ENCODE measurements around the gene MLLT1.

The MLLT1 gene

GRCh38 chr19:6227936-6228325 is 51.8 kb downstream of the MLLT1 start:
- Histone ChIP-seq H3K4me3 (ENCODE audit: insufficient read depth, low read length, poor library complexity, severe bottlenecking) (no peak overlapping the region), H3K4me2 (ENCODE audit: low read depth, low read length, poor library complexity, severe bottlenecking) (no peak overlapping the region), H3K36me3 (ENCODE audit: low read length) (no peaks in the 10 kb centered on the region)

DNA sequence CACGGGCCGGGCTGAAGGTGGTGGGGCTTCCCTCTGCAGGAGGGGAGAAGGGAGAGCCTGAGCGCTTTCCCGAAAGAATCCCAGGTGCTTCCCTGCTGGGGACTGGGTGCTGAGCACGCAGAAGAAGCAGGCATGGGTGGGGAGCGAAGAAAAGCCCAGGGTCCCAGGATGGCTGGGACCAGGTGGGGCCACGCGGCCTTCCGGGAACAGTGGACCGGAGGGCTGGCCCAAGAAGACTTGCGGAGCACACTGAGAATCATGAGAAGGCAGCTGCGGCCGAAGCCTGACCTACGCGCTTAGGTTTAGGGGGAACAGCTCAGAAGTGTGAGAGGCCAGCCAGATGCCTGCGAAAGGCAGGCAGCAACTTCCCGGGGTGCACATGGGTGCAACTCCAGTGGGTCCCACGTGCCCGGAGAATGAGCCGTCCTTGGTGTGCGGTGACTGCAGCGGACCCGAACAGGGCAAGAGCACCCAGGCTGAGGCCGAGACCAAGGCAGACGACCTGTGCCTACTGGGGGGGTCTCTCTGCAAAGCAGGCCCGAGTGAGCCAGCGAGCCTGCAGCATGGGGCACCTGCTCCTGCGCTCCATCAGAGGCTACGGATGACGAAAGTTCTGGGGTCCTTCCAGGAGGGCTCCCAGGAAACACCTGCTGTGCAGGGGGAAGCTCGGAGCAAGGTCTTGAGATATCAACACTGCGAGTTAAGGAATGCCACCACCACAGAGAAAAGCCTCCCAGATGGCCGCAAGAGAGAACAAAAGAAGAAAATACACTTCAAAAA is 52.4 kb downstream of the MLLT1 start:
- H3K4me2 ChIP-seq (ENCODE audit: low read depth, low read length, poor library complexity, severe bottlenecking): no peak overlapping the region

More at GRCh38 chr19:6227936-6228325, 51.8 kb downstream of the MLLT1 start:
- H3K79me2 ChIP-seq (ENCODE audit: insufficient read depth, low read length): peaks cover 21% of the 10 kb centered on the region
- no peak overlapping the region for H3K9ac ChIP-seq (ENCODE audit: low read length)
- no peak overlapping the region for H2AFZ ChIP-seq (ENCODE audit: low read depth, low read length, severe bottlenecking)
- H3K9me2 ChIP-seq (replicated peaks; ENCODE audit: insufficient read depth, low read length): no peaks in the 10 kb centered on the region
- no peaks in the 10 kb centered on the region for H3K27me3 ChIP-seq (ENCODE audit: low read length)
- no peak overlapping the region for H3K27ac ChIP-seq (ENCODE audit: low read depth, low read length)
- H3K9me3 ChIP-seq (ENCODE audit: insufficient read depth, low read length): no peaks in the 10 kb centered on the region
- H4K20me1 ChIP-seq (ENCODE audit: low read depth, low read length): no peaks in the 10 kb centered on the region
- H3F3A ChIP-seq (ENCODE audit: insufficient read depth): no peaks in the 10 kb centered on the region
- TF ChIP-seq CTCF (IDR thresholded peaks at IDR 0.05; ENCODE audit: insufficient read depth, low read length, poor library complexity, severe bottlenecking) (no peak), EZH2phosphoT487 (conservative IDR thresholded peaks at IDR 0.05; ENCODE audit: low read length) (no peak)

DNA sequence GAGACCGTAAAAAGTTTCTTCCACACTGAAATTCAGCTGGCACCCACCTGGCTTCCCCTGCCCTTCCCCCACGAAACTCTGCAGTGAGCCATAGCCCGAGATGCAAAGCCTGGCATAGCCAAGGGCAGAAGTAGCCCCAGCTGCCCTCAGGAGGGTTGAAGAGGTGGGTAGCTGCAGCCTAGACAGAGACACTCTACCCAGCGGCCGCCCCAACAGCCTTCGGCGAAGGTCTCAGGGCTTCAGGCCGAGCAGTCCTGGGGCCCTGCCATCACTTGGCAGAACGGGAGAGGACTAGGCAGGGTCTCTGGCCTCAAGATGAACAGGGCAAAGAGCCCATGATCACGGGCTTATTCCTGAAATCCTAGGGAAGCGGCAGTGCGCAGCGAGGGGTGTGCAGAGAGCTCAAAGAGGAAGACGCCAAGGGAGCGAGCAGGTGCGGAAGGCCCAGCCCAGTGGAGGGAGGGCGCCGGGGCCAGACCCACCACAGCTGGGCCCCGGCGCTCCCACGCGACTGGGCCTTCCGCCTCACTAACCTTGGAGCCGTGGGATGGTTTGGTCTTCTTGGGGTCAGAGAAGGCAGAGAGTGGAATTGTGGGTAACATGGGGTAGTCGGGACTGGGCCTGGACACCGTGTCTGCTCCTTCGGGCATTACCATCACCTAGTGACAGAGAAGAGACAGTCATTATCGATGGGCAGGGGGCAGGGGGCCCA is 53.2 kb downstream of the MLLT1 start:
- H3K9me2 ChIP-seq (replicated peaks; ENCODE audit: insufficient read depth, low read length): no peaks in the 10 kb centered on the region

More for the DNA sequence above, 52.4 kb downstream of the MLLT1 start:
- H3K9me3 ChIP-seq (ENCODE audit: insufficient read depth, low read length): no peaks in the 10 kb centered on the region
- no peaks in the 10 kb centered on the region for H3K9me2 ChIP-seq (replicated peaks; ENCODE audit: insufficient read depth, low read length)
- H3K4me3 ChIP-seq (ENCODE audit: insufficient read depth, low read length, poor library complexity, severe bottlenecking): no peak overlapping the region
- H2AFZ ChIP-seq (ENCODE audit: low read depth, low read length, severe bottlenecking): no peak overlapping the region
- no peaks in the 10 kb centered on the region for H3F3A ChIP-seq (ENCODE audit: insufficient read depth)
- H4K20me1 ChIP-seq (ENCODE audit: low read depth, low read length): no peaks in the 10 kb centered on the region
- TF ChIP-seq EZH2phosphoT487 (conservative IDR thresholded peaks at IDR 0.05; ENCODE audit: low read length) (no peak), CTCF (IDR thresholded peaks at IDR 0.05; ENCODE audit: insufficient read depth, low read length, poor library complexity, severe bottlenecking) (no peak)
- H3K36me3 ChIP-seq (ENCODE audit: low read length): no peaks in the 10 kb centered on the region
- H3K27ac ChIP-seq (ENCODE audit: low read depth, low read length): no peak overlapping the region
- no peak overlapping the region for H3K9ac ChIP-seq (ENCODE audit: low read length)
- H3K79me2 ChIP-seq (ENCODE audit: insufficient read depth, low read length): peaks cover 17% of the 10 kb centered on the region
- H3K27me3 ChIP-seq (ENCODE audit: low read length): no peaks in the 10 kb centered on the region

More for the DNA sequence above, 53.2 kb downstream of the MLLT1 start:
- Histone ChIP-seq H2AFZ (ENCODE audit: low read depth, low read length, severe bottlenecking) (no peak overlapping the region), H3F3A (ENCODE audit: insufficient read depth) (no peaks in the 10 kb centered on the region), H3K9me3 (ENCODE audit: insufficient read depth, low read length) (no peaks in the 10 kb centered on the region), H3K36me3 (ENCODE audit: low read length) (no peaks in the 10 kb centered on the region), H4K20me1 (ENCODE audit: low read depth, low read length) (no peaks in the 10 kb centered on the region), H3K4me3 (ENCODE audit: insufficient read depth, low read length, poor library complexity, severe bottlenecking) (no peak overlapping the region), H3K27me3 (ENCODE audit: low read length) (no peaks in the 10 kb centered on the region), H3K27ac (ENCODE audit: low read depth, low read length) (no peak overlapping the region), H3K9ac (ENCODE audit: low read length) (no peak overlapping the region), H3K79me2 (ENCODE audit: insufficient read depth, low read length) (peaks cover 10% of the 10 kb centered on the region; the same call in 1 of the 2 replicates), H3K4me2 (ENCODE audit: low read depth, low read length, poor library complexity, severe bottlenecking) (no peak overlapping the region)
- TF ChIP-seq CTCF (IDR thresholded peaks at IDR 0.05; ENCODE audit: insufficient read depth, low read length, poor library complexity, severe bottlenecking) (no peak), EZH2phosphoT487 (conservative IDR thresholded peaks at IDR 0.05; ENCODE audit: low read length) (no peak)
